NCI-H146 treated with DMSO at 0.1 percent for 48 hours (cell line): Measurements from ENCODE around the gene ACTBL2.
"Not testable (repeated sequence)": the region's sequence is repeated elsewhere in the genome, so short reads cannot be mapped to it uniquely, and the experiment has no call there.

Source experiments
- DNase-seq: peaks from one replicate; lab custom pipeline; 2025; ENCODE audit not compliant: unreplicated experiment; lab: John Stamatoyannopoulos, UW

ACTBL2 gene

GRCh38 chr5:57494104-57495098, 11.8 kb upstream of the ACTBL2 start:
- DNase-seq = no peak

GRCh38 chr5:57493034-57493433, 10.4 kb upstream of the ACTBL2 start:
- no peak for DNase-seq

GRCh38 chr5:57492632-57493031, 10.0 kb upstream of the ACTBL2 start:
- DNase-seq = no peak

- no peak for DNase-seq
These were observed 8.9 kb upstream of the ACTBL2 start for GRCh38 chr5:57491369-57491965.

- DNase-seq = no peak
These were observed 5.8 kb upstream of the ACTBL2 start for GRCh38 chr5:57488215-57488955.

- no peak for DNase-seq
These were observed 3.5 kb upstream of the ACTBL2 start for GRCh38 chr5:57486027-57486602.

GRCh38 chr5:57478826-57479225, 3.8 kb downstream of the ACTBL2 start:
- DNase-seq = no peak

GRCh38 chr5:57476601-57477056, 6.0 kb downstream of the ACTBL2 start:
- DNase-seq = no peak

GRCh38 chr5:57470339-57470738, 12.3 kb downstream of the ACTBL2 start:
- no peak for DNase-seq

GRCh38 chr5:57468481-57469163, 14.0 kb downstream of the ACTBL2 start:
- DNase-seq = no peak

GRCh38 chr5:57466544-57466943, 16.1 kb downstream of the ACTBL2 start:
- no peak for DNase-seq

GRCh38 chr5:57460056-57460455, 22.6 kb downstream of the ACTBL2 start:
- DNase-seq = not testable (repeated sequence)

GRCh38 chr5:57458443-57458842, 24.2 kb downstream of the ACTBL2 start:
- no peak for DNase-seq

- DNase-seq = no peak
These were observed 26.0 kb downstream of the ACTBL2 start for GRCh38 chr5:57456531-57457135.

- DNase-seq = no peak
These were observed 26.8 kb downstream of the ACTBL2 start for GRCh38 chr5:57455511-57456455.

GRCh38 chr5:57454896-57455295, 27.7 kb downstream of the ACTBL2 start:
- DNase-seq = no peak

- no peak for DNase-seq
These were observed 28.9 kb downstream of the ACTBL2 start for GRCh38 chr5:57453728-57454127.

GRCh38 chr5:57452885-57453284, 29.7 kb downstream of the ACTBL2 start:
- no peak for DNase-seq
